ENCODE results near the gene DOCK9. TPM values are rescaled to one million over a fixed set of nuclear protein-coding genes. Genes with fewer than 3 reads are reported as not detected.

Gene DOCK9
- total RNA-seq, 1 experiment from 2014 or later: 36.6 TPM

GRCh38 chr13:98879957-98880356, 97.9 kb downstream of the DOCK9 start (continued):
- TF ChIP-seq ERG (CRISPR knock-in tag; IDR thresholded peaks at IDR 0.05) (no peak), ZNF138 (CRISPR knock-in tag; conservative IDR thresholded peaks at IDR 0.05) (no peak), ZBTB21 (CRISPR knock-in tag; IDR thresholded peaks at IDR 0.05; ENCODE audit: borderline replicate concordance) (no peak), E2F5 (CRISPR knock-in tag; IDR thresholded peaks at IDR 0.05) (no peak), AFF4 (CRISPR knock-in tag; IDR thresholded peaks at IDR 0.05; ENCODE audit: borderline replicate concordance) (no peak), SOX15 (CRISPR knock-in tag; IDR thresholded peaks at IDR 0.05) (no peak), IRF1 (CRISPR knock-in tag; IDR thresholded peaks at IDR 0.05) (no peak), ATF3 (CRISPR knock-in tag; conservative IDR thresholded peaks at IDR 0.05) (no peak), SMAD3 (CRISPR knock-in tag; IDR thresholded peaks at IDR 0.05; ENCODE audit: borderline replicate concordance) (no peak), ZNF317 (CRISPR knock-in tag; IDR thresholded peaks at IDR 0.05; ENCODE audit: borderline replicate concordance, low read depth) (no peak)

GRCh38 chr13:98879127-98879520, 98.7 kb downstream of the DOCK9 start:
- DNase-seq (ENCODE audit: low spot score) (no peak), ATAC-seq (peak; percentile 21; the same call in 1 of the 2 replicates)
- Mint-ChIP-seq H3K27me3 (ENCODE audit: low read depth) (no peaks in the 10 kb centered on the region), H3K36me3 (peaks cover 22% of the 10 kb centered on the region), H3K4me3 (no peak overlapping the region), H3K27ac (no peak overlapping the region), H3K4me1 (peaks cover 34% of the 10 kb centered on the region), H3K9me3 (peaks cover 10% of the 10 kb centered on the region)
- CTCF ChIA-PET: no interaction called here
- POLR2A ChIA-PET: no interaction called here
- TF ChIP-seq NFYB (CRISPR knock-in tag; conservative IDR thresholded peaks at IDR 0.05; ENCODE audit: low read depth) (no peak), ERG (CRISPR knock-in tag; IDR thresholded peaks at IDR 0.05) (no peak), ZNF232 (CRISPR knock-in tag; IDR thresholded peaks at IDR 0.05) (no peak), GRHL2 (CRISPR knock-in tag; IDR thresholded peaks at IDR 0.05; ENCODE audit: insufficient replicate concordance, severe bottlenecking) (no peak), MLX (CRISPR knock-in tag; IDR thresholded peaks at IDR 0.05) (no peak), AR (CRISPR knock-in tag; IDR thresholded peaks at IDR 0.05) (no peak), ZNF423 (CRISPR knock-in tag; IDR thresholded peaks at IDR 0.05) (no peak), E2F4 (CRISPR knock-in tag; IDR thresholded peaks at IDR 0.05; ENCODE audit: borderline replicate concordance, low read depth) (no peak), CTCF (IDR thresholded peaks at IDR 0.05) (no peak), RORB (CRISPR knock-in tag; IDR thresholded peaks at IDR 0.05) (no peak), SMAD4 (CRISPR knock-in tag; IDR thresholded peaks at IDR 0.05) (no peak), ZNF396 (CRISPR knock-in tag; IDR thresholded peaks at IDR 0.05; ENCODE audit: borderline replicate concordance) (no peak), EMX1 (CRISPR knock-in tag; IDR thresholded peaks at IDR 0.05) (no peak)

Data from WTC11 (cell line).